ENCODE measurements around the gene HADHA. TPM values are rescaled to one million over a fixed set of nuclear protein-coding genes. Genes with fewer than 3 reads are reported as not detected.

HADHA gene
- total RNA-seq, 1 experiment from 2014 or later = 101 TPM

GRCh38 chr2:26177122-26177521, 67.3 kb downstream of the HADHA start:
- TF ChIP-seq CEBPB (IDR thresholded peaks at IDR 0.05; ENCODE audit: low read depth) (no peak), ELF1 (IDR thresholded peaks at IDR 0.05; ENCODE audit: borderline replicate concordance, low read depth) (no peak), RAD21 (IDR thresholded peaks at IDR 0.05; ENCODE audit: low read depth) (no peak), SIN3A (IDR thresholded peaks at IDR 0.05; ENCODE audit: low read depth) (no peak)
- Histone ChIP-seq H3K4me3 (replicated peaks in 1 of 2; ENCODE audit: low read depth in 1 of 2, low read length in 2 of 2) (no peak overlapping the region), H3K27ac (ENCODE audit: low read depth, low read length) (no peak overlapping the region), H3K4me1 (ENCODE audit: control insufficient read depth in 1 of 2, insufficient read depth in 2 of 2, low read length in 2 of 2) (peaks cover 0 to 10% of the 10 kb centered on the region in 2 experiments; a peak in 1 of 4 replicates), H3K9me2 (ENCODE audit: insufficient read depth) (no peaks in the 10 kb centered on the region), H3K9ac (ENCODE audit: low read length) (no peak overlapping the region), H3K4me2 (ENCODE audit: low read length) (no peak overlapping the region), H3K9me3 (ENCODE audit: control insufficient read depth in 1 of 2, insufficient read depth in 1 of 2, low read depth in 1 of 2, low read length in 2 of 2) (no peaks in the 10 kb centered on the region), H3K27me3 (ENCODE audit: insufficient read depth, low read length) (no peaks in the 10 kb centered on the region), H2AFZ (ENCODE audit: low read depth, low read length, poor library complexity, severe bottlenecking) (no peak overlapping the region), H3K79me2 (ENCODE audit: insufficient read depth, low read length) (peaks cover 6% of the 10 kb centered on the region; the same call in 1 of the 2 replicates), H3K36me3 (ENCODE audit: control insufficient read depth in 1 of 2, insufficient read depth in 2 of 2, low read length in 2 of 2) (no peaks in the 10 kb centered on the region), H4K20me1 (ENCODE audit: insufficient read depth) (no peaks in the 10 kb centered on the region)
- CTCF ChIA-PET = no interaction called here
- no TSS peak for BruUV-seq (replicated peaks)
- intact Hi-C loops (cut with micrococcal nuclease) = no loop called here
- RAD21 ChIA-PET (ENCODE audit: low non-redundant PET in 1 of 2, low total read pairs in 2 of 2, uncharacterized antibody in 2 of 2, unreplicated experiment in 2 of 2) = no interaction called here
- no peak for DNase-seq (ENCODE audit: low read depth, low spot score)
- POLR2A ChIA-PET = no interaction called here
- ATAC-seq = no peak

- Histone ChIP-seq H3K4me3 (replicated peaks in 1 of 2; ENCODE audit: low read depth in 1 of 2, low read length in 2 of 2) (no peak overlapping the region), H3K4me1 (ENCODE audit: control insufficient read depth in 1 of 2, insufficient read depth in 2 of 2, low read length in 2 of 2) (peaks cover 0 to 12% of the 10 kb centered on the region in 2 experiments; a peak in 1 of 4 replicates), H2AFZ (ENCODE audit: low read depth, low read length, poor library complexity, severe bottlenecking) (no peak overlapping the region), H3K27me3 (ENCODE audit: insufficient read depth, low read length) (no peaks in the 10 kb centered on the region), H3K9me3 (ENCODE audit: control insufficient read depth in 1 of 2, insufficient read depth in 1 of 2, low read depth in 1 of 2, low read length in 2 of 2) (no peaks in the 10 kb centered on the region), H3K27ac (ENCODE audit: low read depth, low read length) (no peak overlapping the region), H4K20me1 (ENCODE audit: insufficient read depth) (no peaks in the 10 kb centered on the region), H3K79me2 (ENCODE audit: insufficient read depth, low read length) (peaks cover 6% of the 10 kb centered on the region; the same call in 1 of the 2 replicates), H3K9ac (ENCODE audit: low read length) (no peak overlapping the region), H3K4me2 (ENCODE audit: low read length) (no peak overlapping the region), H3K36me3 (ENCODE audit: control insufficient read depth in 1 of 2, insufficient read depth in 2 of 2, low read length in 2 of 2) (no peaks in the 10 kb centered on the region), H3K9me2 (ENCODE audit: insufficient read depth) (no peaks in the 10 kb centered on the region)
- ChIA-PET CTCF (no interaction called here), POLR2A (no interaction called here), RAD21 (ENCODE audit: low non-redundant PET in 1 of 2, low total read pairs in 2 of 2, uncharacterized antibody in 2 of 2, unreplicated experiment in 2 of 2) (no interaction called here)
- ATAC-seq (no peak), DNase-seq (ENCODE audit: low read depth, low spot score) (no peak)
- TF ChIP-seq REST (IDR thresholded peaks at IDR 0.05; ENCODE audit: low read depth) = no peak
- no peak for TF ChIP-seq JUND (IDR thresholded peaks at IDR 0.05)
- TF ChIP-seq POLR2A (IDR thresholded peaks at IDR 0.05; ENCODE audit: borderline replicate concordance, extremely low read depth, insufficient read depth, insufficient read length) = no peak
- no peak for TF ChIP-seq FOSL1 (IDR thresholded peaks at IDR 0.05; ENCODE audit: low read depth)
- intact Hi-C loops (cut with micrococcal nuclease) = no loop called here
- no TSS peak for BruUV-seq (replicated peaks)
Observed at GRCh38 chr2:26176279-26176615, 68.2 kb downstream of the HADHA start.

Measured in HCT116 (cell line).